Esophagus squamous epithelium (tissue), 4 donors: Measurements from ENCODE around the gene DOCK3.

Experiments used
- POLR2A ChIP-seq, 4 donors: fragments of 450-650 bp; IDR thresholded peaks; one replicate each; pipeline ENCODE4 v1.6.1; 2017; ENCODE audit warnings: antibody characterized with exemption in 4 of 4, mild to moderate bottlenecking in 4 of 4, moderate library complexity in 3 of 4
- TF ChIP-seq, protein P1 (sequence below), 6 experiments: fragments of 450-650 bp in 4 of 6; fragments of 200-600 bp in 2 of 6; sonication (generic) in 2 of 6; IDR thresholded peaks; one replicate each; pipeline ENCODE4 v1.5.1; 2016 to 2019; ENCODE audit warnings: antibody characterized with exemption in 6 of 6, mild to moderate bottlenecking in 4 of 6, moderate library complexity in 4 of 6

GRCh38 chr3:50840983-50841489, 166.3 kb downstream of the DOCK3 start:
- TF ChIP-seq, protein P1, sequence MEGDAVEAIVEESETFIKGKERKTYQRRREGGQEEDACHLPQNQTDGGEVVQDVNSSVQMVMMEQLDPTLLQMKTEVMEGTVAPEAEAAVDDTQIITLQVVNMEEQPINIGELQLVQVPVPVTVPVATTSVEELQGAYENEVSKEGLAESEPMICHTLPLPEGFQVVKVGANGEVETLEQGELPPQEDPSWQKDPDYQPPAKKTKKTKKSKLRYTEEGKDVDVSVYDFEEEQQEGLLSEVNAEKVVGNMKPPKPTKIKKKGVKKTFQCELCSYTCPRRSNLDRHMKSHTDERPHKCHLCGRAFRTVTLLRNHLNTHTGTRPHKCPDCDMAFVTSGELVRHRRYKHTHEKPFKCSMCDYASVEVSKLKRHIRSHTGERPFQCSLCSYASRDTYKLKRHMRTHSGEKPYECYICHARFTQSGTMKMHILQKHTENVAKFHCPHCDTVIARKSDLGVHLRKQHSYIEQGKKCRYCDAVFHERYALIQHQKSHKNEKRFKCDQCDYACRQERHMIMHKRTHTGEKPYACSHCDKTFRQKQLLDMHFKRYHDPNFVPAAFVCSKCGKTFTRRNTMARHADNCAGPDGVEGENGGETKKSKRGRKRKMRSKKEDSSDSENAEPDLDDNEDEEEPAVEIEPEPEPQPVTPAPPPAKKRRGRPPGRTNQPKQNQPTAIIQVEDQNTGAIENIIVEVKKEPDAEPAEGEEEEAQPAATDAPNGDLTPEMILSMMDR (IDR thresholded peaks at IDR 0.05) = no peak
- TF ChIP-seq POLR2A (IDR thresholded peaks at IDR 0.05) = no peak
